PC-3 (cell line): ENCODE measurements around the gene WFS1. TPM values are rescaled to one million over a fixed set of nuclear protein-coding genes. Genes with fewer than 3 reads are reported as not detected.

ENCODE experiments used
- ATAC-seq: fragments of 200-7000 bp; cut with Tn5 transposase; 2 replicates; pipeline ENCODE4 v1.9.1; 2020; ENCODE audit warnings: mild to moderate bottlenecking, moderate library complexity
- BruUV-seq: library from RNA; stranded (reverse); fragments of 400-500 nt; replicated peaks from 2 replicates; lab custom pipeline; 2021; lab: Mats Ljungman, UMichigan
- CTCF ChIA-PET: fragments of 300-600 bp; sonication (Branson Sonifier 250); formaldehyde crosslinking; loops from one replicate; lab custom pipeline; 2022; ENCODE audit warnings: antibody characterized with exemption; lab: Charles Lee
- POLR2A ChIA-PET: fragments of 300-600 bp; sonication (Branson Sonifier 250); formaldehyde crosslinking; loops from one replicate; lab custom pipeline; 2022; ENCODE audit warnings: antibody characterized with exemption; ENCODE audit not compliant: unreplicated experiment; lab: Charles Lee
- DNase-seq: peaks from one replicate; pipeline ENCODE4 v3.0.0-alpha.2; 2015
- H2AFZ ChIP-seq: fragments of 300-600 bp; sonication (generic); 2 replicates; pipeline ENCODE4 v1.6.0; 2016; ENCODE audit warnings: antibody characterized with exemption, low read length
- H3F3A ChIP-seq: fragments of 300-600 bp; sonication (generic); one replicate; pipeline ENCODE4 v1.6.0; 2017; ENCODE audit warnings: antibody characterized with exemption, low read length, control low read depth, mild to moderate bottlenecking; ENCODE audit not compliant: unreplicated experiment
- H3K27ac ChIP-seq: fragments of 300-600 bp; sonication (generic); 2 replicates; pipeline ENCODE4 v1.5.1; 2016; ENCODE audit warnings: mild to moderate bottlenecking, low read length
- H3K27me3 ChIP-seq: fragments of 300-600 bp; sonication (generic); 2 replicates; pipeline ENCODE4 v1.6.1; 2016; ENCODE audit warnings: low read length, mixed read lengths
- H3K36me3 ChIP-seq: fragments of 300-600 bp; sonication (generic); 2 replicates; pipeline ENCODE4 v1.6.1; 2016; ENCODE audit warnings: low read depth, mixed run types, low read length, mixed read lengths
- H3K4me1 ChIP-seq: fragments of 300-600 bp; sonication (generic); 2 replicates; pipeline ENCODE4 v1.5.1; 2016; ENCODE audit warnings: low read length; ENCODE audit not compliant: insufficient read depth
- H3K4me2 ChIP-seq: fragments of 300-600 bp; sonication (generic); 2 replicates; pipeline ENCODE4 v1.6.0; 2016; ENCODE audit warnings: low read length
- H3K4me3 ChIP-seq: fragments of 300-600 bp; sonication (generic); 2 replicates; pipeline ENCODE4 v1.5.1; 2016; ENCODE audit warnings: mild to moderate bottlenecking, low read length, mixed read lengths
- H3K79me2 ChIP-seq: fragments of 300-600 bp; sonication (generic); 2 replicates; pipeline ENCODE4 v1.6.1; 2017; ENCODE audit warnings: low read length, mixed read lengths
- H3K9ac ChIP-seq: fragments of 300-600 bp; sonication (generic); 2 replicates; pipeline ENCODE4 v1.6.0; 2016; ENCODE audit warnings: mild to moderate bottlenecking, low read length
- H3K9me2 ChIP-seq: fragments of 300-600 bp; sonication (generic); replicated peaks from 2 replicates; pipeline ENCODE4 v1.6.1; 2016; ENCODE audit warnings: mixed run types, low read length, mixed read lengths
- H3K9me3 ChIP-seq: fragments of 300-600 bp; sonication (generic); 2 replicates; pipeline ENCODE4 v1.6.1; 2016; ENCODE audit warnings: low read length, mixed read lengths
- H4K20me1 ChIP-seq: fragments of 300-600 bp; sonication (generic); 2 replicates; pipeline ENCODE4 v1.6.1; 2016; ENCODE audit warnings: low read length, mixed read lengths
- EZH2 ChIP-seq: fragments of 300-600 bp; sonication (generic); IDR thresholded peaks from one replicate; pipeline ENCODE4 v1.6.1; 2017; ENCODE audit warnings: antibody characterized with exemption, mild to moderate bottlenecking, low read length; ENCODE audit not compliant: unreplicated experiment
- EZH2phosphoT487 ChIP-seq: fragments of 300-600 bp; sonication (generic); IDR thresholded peaks from 2 replicates; pipeline ENCODE4 v1.6.1; 2018; ENCODE audit warnings: mild to moderate bottlenecking, antibody characterized with exemption, low read length, borderline replicate concordance
- intact Hi-C: fragments of 100-400 bp; cut with micrococcal nuclease; formaldehyde crosslinking; loops from 2 replicates; pipeline ENCODE4 v1.9.0; 2023
- total RNA-seq: library from RNA; depleted of rRNA; stranded (reverse); fragments of >200 nt; gene quantifications from 2 replicates; pipeline ENCODE4 v1.2.3, GENCODE V29; 2014
- TF ChIP-seq, protein P1 (sequence below): fragments of 300-600 bp; sonication (generic); conservative IDR thresholded peaks from 2 replicates; pipeline ENCODE4 v1.5.1; 2017; ENCODE audit warnings: antibody characterized with exemption, low read depth, mild to moderate bottlenecking, low read length

Gene WFS1
- total RNA-seq, 1 experiment from 2014 or later: 35.7 TPM

DNA sequence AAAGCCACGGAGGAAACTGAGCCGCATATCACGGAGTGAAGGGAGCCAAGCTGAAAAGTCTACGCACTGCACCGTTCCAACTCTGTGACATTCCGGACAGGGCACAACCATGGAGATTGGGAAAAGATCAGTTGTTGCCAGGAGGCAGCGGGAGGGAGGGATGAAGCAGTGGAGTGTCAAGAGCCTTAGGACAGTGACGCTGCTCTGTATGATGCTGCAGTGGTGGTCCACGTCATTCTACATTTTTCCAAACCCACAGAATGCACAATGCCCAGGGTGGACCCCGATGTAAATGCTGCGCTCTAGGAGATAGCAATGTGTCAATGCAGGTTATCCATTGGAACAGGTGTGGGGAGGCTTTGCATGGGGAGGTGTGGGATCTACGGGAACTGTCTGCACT, 7.5 kb upstream of the WFS1 start:
- no peak overlapping the region for H3K4me3 ChIP-seq
- no peak overlapping the region for H2AFZ ChIP-seq
- POLR2A ChIA-PET: no interaction called here
- H3K9ac ChIP-seq: no peak overlapping the region
- H3K36me3 ChIP-seq: no peaks in the 10 kb centered on the region
- intact Hi-C loops: no loop called here
- no peak overlapping the region for H3K27ac ChIP-seq
- H3F3A ChIP-seq: no peaks in the 10 kb centered on the region
- H3K4me1 ChIP-seq: no peaks in the 10 kb centered on the region
- H4K20me1 ChIP-seq: no peaks in the 10 kb centered on the region
- H3K9me2 ChIP-seq: no peaks in the 10 kb centered on the region
- H3K9me3 ChIP-seq: no peaks in the 10 kb centered on the region
- H3K4me2 ChIP-seq: no peak overlapping the region
- TF ChIP-seq, protein P1, sequence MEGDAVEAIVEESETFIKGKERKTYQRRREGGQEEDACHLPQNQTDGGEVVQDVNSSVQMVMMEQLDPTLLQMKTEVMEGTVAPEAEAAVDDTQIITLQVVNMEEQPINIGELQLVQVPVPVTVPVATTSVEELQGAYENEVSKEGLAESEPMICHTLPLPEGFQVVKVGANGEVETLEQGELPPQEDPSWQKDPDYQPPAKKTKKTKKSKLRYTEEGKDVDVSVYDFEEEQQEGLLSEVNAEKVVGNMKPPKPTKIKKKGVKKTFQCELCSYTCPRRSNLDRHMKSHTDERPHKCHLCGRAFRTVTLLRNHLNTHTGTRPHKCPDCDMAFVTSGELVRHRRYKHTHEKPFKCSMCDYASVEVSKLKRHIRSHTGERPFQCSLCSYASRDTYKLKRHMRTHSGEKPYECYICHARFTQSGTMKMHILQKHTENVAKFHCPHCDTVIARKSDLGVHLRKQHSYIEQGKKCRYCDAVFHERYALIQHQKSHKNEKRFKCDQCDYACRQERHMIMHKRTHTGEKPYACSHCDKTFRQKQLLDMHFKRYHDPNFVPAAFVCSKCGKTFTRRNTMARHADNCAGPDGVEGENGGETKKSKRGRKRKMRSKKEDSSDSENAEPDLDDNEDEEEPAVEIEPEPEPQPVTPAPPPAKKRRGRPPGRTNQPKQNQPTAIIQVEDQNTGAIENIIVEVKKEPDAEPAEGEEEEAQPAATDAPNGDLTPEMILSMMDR: no peak
- TF ChIP-seq EZH2phosphoT487 (no peak), EZH2 (no peak)
- H3K27me3 ChIP-seq: no peaks in the 10 kb centered on the region
- DNase-seq (no peak), ATAC-seq (no peak)
- H3K79me2 ChIP-seq: no peaks in the 10 kb centered on the region
- CTCF ChIA-PET: no interaction called here
- BruUV-seq: no TSS peak

DNA sequence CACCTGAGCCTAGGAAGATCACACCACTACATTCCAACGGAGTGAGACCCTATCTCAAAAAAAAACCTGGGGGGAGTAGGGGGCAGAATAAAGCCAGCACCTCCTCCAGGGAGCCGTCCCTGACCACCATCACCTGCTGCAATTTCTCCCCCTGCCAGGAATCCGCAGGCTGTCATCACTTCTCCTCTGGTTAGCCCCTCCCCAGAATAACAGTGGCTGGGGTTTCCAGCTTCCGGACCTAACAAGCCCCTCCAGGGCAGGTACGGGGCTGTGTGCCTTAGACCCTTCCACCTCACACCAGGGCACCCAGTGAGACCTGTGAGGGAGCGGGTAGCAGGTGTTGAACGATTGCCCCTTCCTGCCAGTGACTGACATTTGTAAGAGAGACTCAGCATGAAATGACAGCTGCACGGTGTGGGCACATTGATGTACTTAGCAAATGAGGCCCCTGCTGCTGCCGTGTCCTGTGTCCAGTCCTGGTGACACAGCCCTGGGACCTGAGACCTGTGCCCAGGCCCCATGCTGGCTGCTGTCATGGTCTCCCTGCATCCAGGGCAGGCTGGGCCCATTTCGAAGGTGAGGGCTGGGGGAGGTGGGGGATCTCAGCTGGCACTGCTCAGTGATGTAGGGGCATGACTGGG, 6.7 kb upstream of the WFS1 start:
- H3K9me2 ChIP-seq: no peaks in the 10 kb centered on the region
- H3K79me2 ChIP-seq: no peaks in the 10 kb centered on the region
- no peak overlapping the region for H2AFZ ChIP-seq
- H3K9ac ChIP-seq: no peak overlapping the region
- no peak overlapping the region for H3K4me3 ChIP-seq
- intact Hi-C loops: no loop called here
- no peaks in the 10 kb centered on the region for H3F3A ChIP-seq
- no peaks in the 10 kb centered on the region for H3K27me3 ChIP-seq
- CTCF ChIA-PET: no interaction called here
- POLR2A ChIA-PET: no interaction called here
- no peaks in the 10 kb centered on the region for H3K9me3 ChIP-seq
- H3K4me2 ChIP-seq: no peak overlapping the region
- H3K27ac ChIP-seq: no peak overlapping the region
- TF ChIP-seq, protein P1: no peak
- no peak for TF ChIP-seq EZH2phosphoT487
- TF ChIP-seq EZH2: no peak
- no peak for ATAC-seq
- H3K4me1 ChIP-seq: no peaks in the 10 kb centered on the region
- H4K20me1 ChIP-seq: no peaks in the 10 kb centered on the region
- BruUV-seq: no TSS peak
- DNase-seq: no peak
- H3K36me3 ChIP-seq: no peaks in the 10 kb centered on the region

DNA sequence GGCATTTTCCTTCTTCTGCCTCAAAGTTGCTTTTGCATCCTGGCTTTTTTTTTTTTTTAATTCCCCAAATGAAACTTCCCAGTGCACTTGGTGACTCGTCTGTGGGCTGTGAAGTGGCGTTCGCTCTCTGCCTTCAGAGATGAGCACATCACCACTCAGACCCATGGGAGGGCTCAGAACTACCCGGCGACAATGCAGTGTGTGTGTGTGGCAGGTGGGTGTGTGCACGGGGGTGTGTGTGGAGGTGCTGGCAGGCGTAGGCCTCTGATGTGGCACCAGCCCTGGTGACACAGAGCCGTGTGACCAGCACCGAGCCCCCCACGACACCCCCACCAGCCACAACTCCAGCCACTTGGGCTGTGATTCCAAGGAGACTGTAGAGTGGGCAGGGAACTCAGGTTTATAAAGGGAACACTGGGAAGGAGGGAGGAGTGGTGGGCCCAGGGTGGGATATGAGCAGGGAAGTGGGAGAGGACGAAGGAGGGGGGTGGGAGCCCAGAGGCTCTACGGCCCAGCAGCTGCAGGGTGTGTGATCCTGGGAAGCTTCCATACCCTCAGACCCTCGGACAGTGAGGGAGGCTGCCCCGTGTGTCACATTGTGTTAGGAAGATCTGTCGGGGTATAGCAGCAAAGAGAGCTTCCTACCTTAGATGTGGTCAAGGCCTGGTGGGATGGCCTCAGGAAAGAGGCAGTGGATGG, 6.0 kb upstream of the WFS1 start:
- Histone ChIP-seq H3K36me3 (no peaks in the 10 kb centered on the region), H3F3A (no peaks in the 10 kb centered on the region), H2AFZ (no peak overlapping the region), H3K4me2 (no peak overlapping the region), H3K27ac (no peak overlapping the region), H3K9me3 (no peaks in the 10 kb centered on the region), H3K27me3 (no peaks in the 10 kb centered on the region), H3K4me1 (no peaks in the 10 kb centered on the region), H3K4me3 (no peak overlapping the region), H3K9ac (no peak overlapping the region), H3K9me2 (no peaks in the 10 kb centered on the region), H4K20me1 (no peaks in the 10 kb centered on the region), H3K79me2 (no peaks in the 10 kb centered on the region)
- TF ChIP-seq EZH2 (no peak), EZH2phosphoT487 (no peak)
- TF ChIP-seq, protein P1: no peak
- CTCF ChIA-PET: interaction anchor here (1.0 to 1.6 kb wide), 3 partner anchors 14 to 67 kb away, joined by 6 to 13 read pairs (median 6); no protein-coding TSS in a partner anchor
- POLR2A ChIA-PET: no interaction called here
- intact Hi-C loops: loop anchor here (1.0 kb wide), 1 partner anchor 64 kb away; no protein-coding TSS in a partner anchor
- no TSS peak for BruUV-seq
- DNase-seq (no peak), ATAC-seq (no peak)
